HepG2 (cell line): ENCODE measurements around the gene SLCO3A1. TPM values are rescaled to one million over a fixed set of nuclear protein-coding genes. Genes with fewer than 3 reads are reported as not detected.

ENCODE experiments used
- BHLHE40 ChIP-seq: IDR thresholded peaks from 2 replicates; pipeline ENCODE4 v1.6.1; 2011; ENCODE audit warnings: low read length, improper control_type of control experiment
- BORCS8-MEF2B ChIP-seq: sonication (generic); formaldehyde crosslinking; IDR thresholded peaks from 2 replicates; pipeline ENCODE4 v1.8.0; 2022; ENCODE audit warnings: mild to moderate bottlenecking, missing genetic modification reagents
- CEBPB ChIP-seq: IDR thresholded peaks from 2 replicates; pipeline ENCODE4 v1.6.1; 2011; ENCODE audit warnings: low read depth, low read length, improper control_type of control experiment, borderline replicate concordance
- TBP ChIP-seq: sonication (generic); formaldehyde crosslinking; IDR thresholded peaks from 2 replicates; pipeline ENCODE4 v1.5.0; 2020; ENCODE audit warnings: missing genetic modification reagents
- ZMAT3 ChIP-seq: sonication (generic); formaldehyde crosslinking; conservative IDR thresholded peaks from 2 replicates; pipeline ENCODE4 v1.7.0; 2021; ENCODE audit warnings: missing genetic modification reagents
- ZNF441 ChIP-seq: sonication (generic); formaldehyde crosslinking; IDR thresholded peaks from 2 replicates; pipeline ENCODE4 v1.7.0; 2021; ENCODE audit warnings: missing genetic modification reagents, borderline replicate concordance
- polyA plus RNA-seq, 8 experiments: library from polyadenylated mRNA; depleted of rRNA in 3 of 8; stranded (reverse) in 7 of 8; unstranded in 1 of 8; fragments of >200 nt; fragmentation: Illumina TruSeq in 4 of 8; extraction: Trizol in 4 of 8; gene quantifications; 2 replicates each; pipeline versions ENCODE4 v1.2.1 to v1.2.3, GENCODE V29; 2011 to 2016; ENCODE audit warnings: low read depth in 4 of 8, missing spikeins in 1 of 8, mixed read lengths in 1 of 8; ENCODE audit not compliant: insufficient read depth in 1 of 8
- total RNA-seq, 5 experiments: library from RNA; depleted of rRNA; stranded (reverse); fragments of >200 nt; fragmentation: Illumina TruSeq; extraction: Trizol; gene quantifications; 2 replicates each; pipeline ENCODE4 v1.2.3, GENCODE V29; 2016; ENCODE audit warnings: low read depth in 1 of 5
- TF ChIP-seq, protein P1 (sequence below): IDR thresholded peaks from 2 replicates; pipeline ENCODE4 v1.6.1; 2016; ENCODE audit warnings: mild to moderate bottlenecking
- TF ChIP-seq, protein P2 (sequence below): sonication (generic); formaldehyde crosslinking; IDR thresholded peaks from 2 replicates; pipeline ENCODE4 v1.8.1; 2023; ENCODE audit warnings: mild to moderate bottlenecking, missing genetic modification reagents
- TF ChIP-seq, protein P3 (sequence below): IDR thresholded peaks from 2 replicates; pipeline ENCODE4 v1.6.1; 2016; ENCODE audit warnings: missing genetic modification reagents, missing compliant biosample characterization
- TF ChIP-seq, protein P4 (sequence below): sonication (generic); formaldehyde crosslinking; IDR thresholded peaks from 2 replicates; pipeline ENCODE4 v1.8.1; 2022; ENCODE audit warnings: low read depth, mild to moderate bottlenecking, missing genetic modification reagents
- TF ChIP-seq, protein P5 (sequence below): sonication (generic); formaldehyde crosslinking; IDR thresholded peaks from 2 replicates; pipeline ENCODE4 v1.9.0; 2021; ENCODE audit warnings: missing genetic modification reagents, borderline replicate concordance

SLCO3A1 gene
- total and polyA plus RNA-seq, 2 of the 13 experiments (the other 11 are each of a cell fraction or from before 2014, with no cell fraction given), result 0.02 TPM; not detected in 1

DNA sequence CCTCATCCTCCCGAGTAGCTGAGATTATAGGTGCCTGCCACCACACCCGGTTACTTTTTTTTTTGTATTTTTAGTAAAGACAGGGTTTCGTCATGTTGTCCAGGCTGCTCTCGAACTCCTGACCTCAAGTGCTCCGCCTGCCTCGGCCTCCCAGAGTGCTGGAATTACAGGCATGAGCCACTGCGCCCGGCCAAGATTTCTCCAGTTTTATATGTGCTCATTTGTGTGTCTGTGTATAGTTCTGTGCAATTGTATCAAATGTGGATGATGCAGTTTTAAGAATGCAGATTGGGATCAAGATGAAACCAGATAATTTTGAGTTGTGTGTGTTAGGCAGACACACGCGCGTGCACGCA is 68.3 kb downstream of the SLCO3A1 start (continued):
- TF ChIP-seq, protein P1, sequence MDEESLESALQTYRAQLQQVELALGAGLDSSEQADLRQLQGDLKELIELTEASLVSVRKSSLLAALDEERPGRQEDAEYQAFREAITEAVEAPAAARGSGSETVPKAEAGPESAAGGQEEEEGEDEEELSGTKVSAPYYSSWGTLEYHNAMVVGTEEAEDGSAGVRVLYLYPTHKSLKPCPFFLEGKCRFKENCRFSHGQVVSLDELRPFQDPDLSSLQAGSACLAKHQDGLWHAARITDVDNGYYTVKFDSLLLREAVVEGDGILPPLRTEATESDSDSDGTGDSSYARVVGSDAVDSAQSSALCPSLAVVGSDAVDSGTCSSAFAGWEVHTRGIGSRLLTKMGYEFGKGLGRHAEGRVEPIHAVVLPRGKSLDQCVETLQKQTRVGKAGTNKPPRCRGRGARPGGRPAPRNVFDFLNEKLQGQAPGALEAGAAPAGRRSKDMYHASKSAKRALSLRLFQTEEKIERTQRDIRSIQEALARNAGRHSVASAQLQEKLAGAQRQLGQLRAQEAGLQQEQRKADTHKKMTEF, result no peak
- TF ChIP-seq, protein P2, sequence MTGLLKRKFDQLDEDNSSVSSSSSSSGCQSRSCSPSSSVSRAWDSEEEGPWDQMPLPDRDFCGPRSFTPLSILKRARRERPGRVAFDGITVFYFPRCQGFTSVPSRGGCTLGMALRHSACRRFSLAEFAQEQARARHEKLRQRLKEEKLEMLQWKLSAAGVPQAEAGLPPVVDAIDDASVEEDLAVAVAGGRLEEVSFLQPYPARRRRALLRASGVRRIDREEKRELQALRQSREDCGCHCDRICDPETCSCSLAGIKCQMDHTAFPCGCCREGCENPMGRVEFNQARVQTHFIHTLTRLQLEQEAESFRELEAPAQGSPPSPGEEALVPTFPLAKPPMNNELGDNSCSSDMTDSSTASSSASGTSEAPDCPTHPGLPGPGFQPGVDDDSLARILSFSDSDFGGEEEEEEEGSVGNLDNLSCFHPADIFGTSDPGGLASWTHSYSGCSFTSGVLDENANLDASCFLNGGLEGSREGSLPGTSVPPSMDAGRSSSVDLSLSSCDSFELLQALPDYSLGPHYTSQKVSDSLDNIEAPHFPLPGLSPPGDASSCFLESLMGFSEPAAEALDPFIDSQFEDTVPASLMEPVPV (CRISPR knock-in tag), result no peak
- TF ChIP-seq, protein P3, sequence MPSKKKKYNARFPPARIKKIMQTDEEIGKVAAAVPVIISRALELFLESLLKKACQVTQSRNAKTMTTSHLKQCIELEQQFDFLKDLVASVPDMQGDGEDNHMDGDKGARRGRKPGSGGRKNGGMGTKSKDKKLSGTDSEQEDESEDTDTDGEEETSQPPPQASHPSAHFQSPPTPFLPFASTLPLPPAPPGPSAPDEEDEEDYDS, result no peak
- TF ChIP-seq TBP (no peak), ZNF441 (CRISPR knock-in tag) (no peak), BORCS8-MEF2B (CRISPR knock-in tag) (no peak), BHLHE40 (no peak), CEBPB (no peak), ZMAT3 (no peak)
- TF ChIP-seq, protein P4, sequence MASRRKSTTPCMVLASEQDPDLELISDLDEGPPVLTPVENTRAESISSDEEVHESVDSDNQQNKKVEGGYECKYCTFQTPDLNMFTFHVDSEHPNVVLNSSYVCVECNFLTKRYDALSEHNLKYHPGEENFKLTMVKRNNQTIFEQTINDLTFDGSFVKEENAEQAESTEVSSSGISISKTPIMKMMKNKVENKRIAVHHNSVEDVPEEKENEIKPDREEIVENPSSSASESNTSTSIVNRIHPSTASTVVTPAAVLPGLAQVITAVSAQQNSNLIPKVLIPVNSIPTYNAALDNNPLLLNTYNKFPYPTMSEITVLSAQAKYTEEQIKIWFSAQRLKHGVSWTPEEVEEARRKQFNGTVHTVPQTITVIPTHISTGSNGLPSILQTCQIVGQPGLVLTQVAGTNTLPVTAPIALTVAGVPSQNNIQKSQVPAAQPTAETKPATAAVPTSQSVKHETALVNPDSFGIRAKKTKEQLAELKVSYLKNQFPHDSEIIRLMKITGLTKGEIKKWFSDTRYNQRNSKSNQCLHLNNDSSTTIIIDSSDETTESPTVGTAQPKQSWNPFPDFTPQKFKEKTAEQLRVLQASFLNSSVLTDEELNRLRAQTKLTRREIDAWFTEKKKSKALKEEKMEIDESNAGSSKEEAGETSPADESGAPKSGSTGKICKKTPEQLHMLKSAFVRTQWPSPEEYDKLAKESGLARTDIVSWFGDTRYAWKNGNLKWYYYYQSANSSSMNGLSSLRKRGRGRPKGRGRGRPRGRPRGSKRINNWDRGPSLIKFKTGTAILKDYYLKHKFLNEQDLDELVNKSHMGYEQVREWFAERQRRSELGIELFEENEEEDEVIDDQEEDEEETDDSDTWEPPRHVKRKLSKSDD, result no peak
- TF ChIP-seq, protein P5, sequence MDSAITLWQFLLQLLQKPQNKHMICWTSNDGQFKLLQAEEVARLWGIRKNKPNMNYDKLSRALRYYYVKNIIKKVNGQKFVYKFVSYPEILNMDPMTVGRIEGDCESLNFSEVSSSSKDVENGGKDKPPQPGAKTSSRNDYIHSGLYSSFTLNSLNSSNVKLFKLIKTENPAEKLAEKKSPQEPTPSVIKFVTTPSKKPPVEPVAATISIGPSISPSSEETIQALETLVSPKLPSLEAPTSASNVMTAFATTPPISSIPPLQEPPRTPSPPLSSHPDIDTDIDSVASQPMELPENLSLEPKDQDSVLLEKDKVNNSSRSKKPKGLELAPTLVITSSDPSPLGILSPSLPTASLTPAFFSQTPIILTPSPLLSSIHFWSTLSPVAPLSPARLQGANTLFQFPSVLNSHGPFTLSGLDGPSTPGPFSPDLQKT (CRISPR knock-in tag), result no peak
